HG03280 (cell line): ENCODE data around the gene AFDN.

Experiments used
- ATAC-seq: cut with Tn5 transposase; IDR thresholded peaks from one replicate; pipeline ENCODE4 v1.9.1; 2021; ENCODE audit warnings: mild to moderate bottlenecking, moderate library complexity; ENCODE audit not compliant: unreplicated experiment

Gene AFDN

GRCh38 chr6:167826896-167827582 lies at the start of gene AFDN:
Gene AFDN (plus strand): TSS chr6:167826911. CDS start chr6:167827133, 222 bp downstream.
- peak; percentile 53 for ATAC-seq

GRCh38 chr6:167778497-167779128 lies 48.1 kb upstream of the AFDN start:
- no peak for ATAC-seq

GRCh38 chr6:167779129-167779992 lies 47.4 kb upstream of the AFDN start:
- ATAC-seq = no peak

GRCh38 chr6:167779993-167780655 lies 46.6 kb upstream of the AFDN start:
- no peak for ATAC-seq

GRCh38 chr6:167781066-167781767 lies 45.5 kb upstream of the AFDN start:
- no peak for ATAC-seq

GRCh38 chr6:167781868-167782267 lies 44.8 kb upstream of the AFDN start:
- ATAC-seq = no peak

- no peak for ATAC-seq
These were observed 43.8 kb upstream of the AFDN start for GRCh38 chr6:167782698-167783517.

GRCh38 chr6:167786853-167787675 lies 39.6 kb upstream of the AFDN start:
- no peak for ATAC-seq

GRCh38 chr6:167787896-167788562 lies 38.7 kb upstream of the AFDN start:
- ATAC-seq = no peak

GRCh38 chr6:167788563-167788903 lies 38.2 kb upstream of the AFDN start:
- ATAC-seq = no peak

GRCh38 chr6:167789358-167789757 lies 37.4 kb upstream of the AFDN start:
- ATAC-seq = no peak

- no peak for ATAC-seq
These were observed 35.5 kb upstream of the AFDN start for GRCh38 chr6:167791091-167791779.

- no peak for ATAC-seq
These were observed 34.8 kb upstream of the AFDN start for GRCh38 chr6:167791780-167792478.

GRCh38 chr6:167793421-167793820 lies 33.3 kb upstream of the AFDN start:
- ATAC-seq = no peak

- ATAC-seq = no peak
These were observed 32.3 kb upstream of the AFDN start for GRCh38 chr6:167794161-167795157.

- ATAC-seq = no peak
These were observed 31.3 kb upstream of the AFDN start for GRCh38 chr6:167795321-167795811.
